ENCODE results near the gene MYBBP1A. TPM values are rescaled to one million over a fixed set of nuclear protein-coding genes. Genes with fewer than 3 reads are reported as not detected.
A peak's percentile ranks its signal among the peaks of the same experiment; 100 is the strongest.

MYBBP1A gene
- total and polyA plus RNA-seq, 9 of the 15 experiments (the other 6 are each of a cell fraction or from before 2014, with no cell fraction given), result 2.0 to 114 (median 47.2) TPM

DNA sequence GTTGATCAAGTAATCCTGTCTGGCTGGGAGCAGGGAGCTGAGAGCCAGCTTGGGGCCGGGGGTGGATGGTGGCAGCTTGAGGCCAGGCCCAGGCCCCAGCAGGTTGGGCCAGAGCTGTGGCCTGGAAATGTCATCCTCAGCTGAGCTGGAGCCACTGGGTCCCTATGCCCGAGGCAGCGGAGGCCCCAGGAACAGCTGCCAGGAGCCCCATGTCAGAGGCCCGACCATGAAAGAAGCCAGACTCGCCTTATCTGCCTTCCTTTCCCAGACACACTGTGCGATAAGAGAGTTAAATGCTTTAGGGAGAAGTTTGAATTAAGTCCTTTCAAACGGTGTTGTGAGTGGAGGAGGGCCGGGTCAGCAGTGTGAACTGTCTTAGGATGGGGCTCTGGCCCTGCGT, 32.6 kb upstream of the MYBBP1A start:
- no peaks in the 10 kb centered on the region for H3K36me3 ChIP-seq (ENCODE audit: control insufficient read depth, insufficient read depth, low read length)
- intact Hi-C loops (cut with micrococcal nuclease) (no loop called here), in situ Hi-C loops (cut with MboI) (no loop called here)
- H3K27me3 ChIP-seq (ENCODE audit: control insufficient read depth in 2 of 2, insufficient read depth in 2 of 2, low read length in 2 of 2), result peaks cover 7 to 79% of the 10 kb centered on the region in 2 experiments; a peak in 4 of 5 replicates
- ATAC-seq (peak; percentile 51), DNase-seq (ENCODE audit: extremely low read depth in 1 of 4, low spot score in 3 of 4) (peak in 1 of 4 experiments; percentile 40), FAIRE-seq (no peak)
- 3% methylated on average over 5 of the region's 9 CpGs for WGBS (ENCODE audit: insufficient coverage, low coverage, missing lambda C conversion rate)
- no peaks in the 10 kb centered on the region for H3K9me3 ChIP-seq (replicated peaks; ENCODE audit: control insufficient read depth, insufficient read depth, low read depth, low read length)
- H2AFZ ChIP-seq (ENCODE audit: low read depth, low read length), result no peak overlapping the region
- no TSS peak for BruUV-seq (replicated peaks)
- ChIA-PET CTCF (ENCODE audit: low intra/inter-chr PET ratio) (no interaction called here), POLR2A (interaction anchor here (0.5 to 1.1 kb wide), 2 partner anchors 10 to 71 kb away, joined by 3 to 4 read pairs; no protein-coding TSS in a partner anchor)
- peaks cover 7% of the 10 kb centered on the region; the same call in 1 of the 2 replicates for H4K20me1 ChIP-seq (replicated peaks; ENCODE audit: control insufficient read depth, insufficient read depth, low read length)
- no peak overlapping the region for H3K4me3 ChIP-seq
- no peak overlapping the region for H3K4me2 ChIP-seq (ENCODE audit: insufficient read depth, low read length)
- H3K9ac ChIP-seq (ENCODE audit: insufficient read depth in 1 of 2, low read depth in 2 of 2, low read length in 2 of 2), result peak overlapping the region in 1 of 2 experiments; percentile 50; a peak in 1 of 4 replicates
- H3K4me1 ChIP-seq (replicated peaks in 1 of 2; ENCODE audit: control insufficient read depth in 2 of 2, insufficient read depth in 2 of 2, low read length in 2 of 2), result peaks cover 6 to 25% of the 10 kb centered on the region in 2 experiments; a peak in 4 of 5 replicates
- no peaks in the 10 kb centered on the region for H3K79me2 ChIP-seq (ENCODE audit: control insufficient read depth, insufficient read depth, low read length)
- H3K27ac ChIP-seq (ENCODE audit: extremely low read depth, low read depth, low read length), result no peak overlapping the region
- no peaks in the 10 kb centered on the region for H3K9me1 ChIP-seq (ENCODE audit: control insufficient read depth, insufficient read depth, low read length)
- peak; percentile 67; the same call in 1 of the 2 replicates for TF ChIP-seq KLF16 (IDR thresholded peaks at IDR 0.05)
- peak; percentile 76 for TF ChIP-seq TEAD4 (IDR thresholded peaks at IDR 0.05; ENCODE audit: low read length)
- TF ChIP-seq TEAD4 (CRISPR knock-in tag; IDR thresholded peaks at IDR 0.05; ENCODE audit: borderline replicate concordance), result no peak
- TF ChIP-seq TAL1 (IDR thresholded peaks at IDR 0.05), result peak; percentile 54
- peak; percentile 56; the same call in 1 of the 2 replicates for TF ChIP-seq ARID1B (IDR thresholded peaks at IDR 0.05)
- TF ChIP-seq, protein P1, sequence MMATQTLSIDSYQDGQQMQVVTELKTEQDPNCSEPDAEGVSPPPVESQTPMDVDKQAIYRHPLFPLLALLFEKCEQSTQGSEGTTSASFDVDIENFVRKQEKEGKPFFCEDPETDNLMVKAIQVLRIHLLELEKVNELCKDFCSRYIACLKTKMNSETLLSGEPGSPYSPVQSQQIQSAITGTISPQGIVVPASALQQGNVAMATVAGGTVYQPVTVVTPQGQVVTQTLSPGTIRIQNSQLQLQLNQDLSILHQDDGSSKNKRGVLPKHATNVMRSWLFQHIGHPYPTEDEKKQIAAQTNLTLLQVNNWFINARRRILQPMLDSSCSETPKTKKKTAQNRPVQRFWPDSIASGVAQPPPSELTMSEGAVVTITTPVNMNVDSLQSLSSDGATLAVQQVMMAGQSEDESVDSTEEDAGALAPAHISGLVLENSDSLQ (IDR thresholded peaks at IDR 0.05), result 0 out of 2 replicates have a peak, but pooled peaks have one; percentile 30
- 0 out of 2 replicates have a peak, but pooled peaks have one; percentile 19 for TF ChIP-seq DPF2 (IDR thresholded peaks at IDR 0.05)
- TF ChIP-seq REST (IDR thresholded peaks at IDR 0.05; ENCODE audit: borderline replicate concordance), result no peak
- no peak for TF ChIP-seq REST (CRISPR knock-in tag; IDR thresholded peaks at IDR 0.05; ENCODE audit: low read depth)
- peak; percentile 50; the same call in 1 of the 2 replicates for TF ChIP-seq NFIC (IDR thresholded peaks at IDR 0.05)
- TF ChIP-seq CBFA2T3 (IDR thresholded peaks at IDR 0.05), result peak; percentile 81
- TF ChIP-seq ZNF224 (CRISPR knock-in tag; IDR thresholded peaks at IDR 0.05), result no peak
- TF ChIP-seq TRIM24 (IDR thresholded peaks at IDR 0.05), result 0 out of 4 replicates have a peak, but pooled peaks of 1 of the 2 experiments have one; percentile 12
- no peak for TF ChIP-seq ZBED1 (IDR thresholded peaks at IDR 0.05)
- TF ChIP-seq BCOR (IDR thresholded peaks at IDR 0.05), result peak; percentile 58; the same call in 1 of the 2 replicates
- no peak for TF ChIP-seq CHD4 (IDR thresholded peaks at IDR 0.05; ENCODE audit: insufficient read depth, insufficient replicate concordance, low read depth, low read length, poor library complexity, severe bottlenecking)

Data from K562 (cell line).